D341Med (cell line): Measurements from ENCODE around the gene ITGA2.
"Not testable (repeated sequence)": the region's sequence is repeated elsewhere in the genome, so short reads cannot be mapped to it uniquely, and the experiment has no call there.

Experiments used
- DNase-seq: peaks from one replicate; pipeline ENCODE4 v3.0.0; 2012; ENCODE audit warnings: low spot score

Gene ITGA2

GRCh38 chr5:53100606-53101005 is 111.5 kb downstream of the ITGA2 start:
- DNase-seq = no peak

GRCh38 chr5:53105611-53106300 is 116.6 kb downstream of the ITGA2 start:
- no peak for DNase-seq

GRCh38 chr5:53109056-53109442 is 119.9 kb downstream of the ITGA2 start:
- DNase-seq = no peak

- DNase-seq = peak; percentile 99
Measured at GRCh38 chr5:53109443-53110127, 120.4 kb downstream of the ITGA2 start, which contains the start of gene MOCS2. Gene MOCS2, minus strand, starts transcription at chr5:53109757. Its CDS starts 2,583 bp downstream, at chr5:53107174.

GRCh38 chr5:53110156-53110555 is 121.0 kb downstream of the ITGA2 start:
- DNase-seq = no peak

- no peak for DNase-seq
Measured at GRCh38 chr5:53111139-53111538, 122.0 kb downstream of the ITGA2 start.

GRCh38 chr5:53112307-53112706 is 123.2 kb downstream of the ITGA2 start:
- DNase-seq = not testable (repeated sequence)

GRCh38 chr5:53112909-53113308 is 123.8 kb downstream of the ITGA2 start:
- DNase-seq = no peak

- no peak for DNase-seq
Measured at GRCh38 chr5:53113947-53114346, 124.8 kb downstream of the ITGA2 start.

GRCh38 chr5:53114988-53115387 is 125.8 kb downstream of the ITGA2 start:
- no peak for DNase-seq

- no peak for DNase-seq
Measured at GRCh38 chr5:53116597-53116996, 127.4 kb downstream of the ITGA2 start.

GRCh38 chr5:53118879-53119278 is 129.7 kb downstream of the ITGA2 start:
- no peak for DNase-seq

GRCh38 chr5:53120165-53120564 is 131.0 kb downstream of the ITGA2 start:
- DNase-seq = no peak

GRCh38 chr5:53123702-53124101 is 134.6 kb downstream of the ITGA2 start:
- no peak for DNase-seq

GRCh38 chr5:53126521-53126920 is 137.4 kb downstream of the ITGA2 start:
- DNase-seq = no peak

GRCh38 chr5:53127107-53127506 is 138.0 kb downstream of the ITGA2 start:
- no peak for DNase-seq

GRCh38 chr5:53128481-53128880 is 139.3 kb downstream of the ITGA2 start:
- no peak for DNase-seq

- DNase-seq = no peak
Measured at GRCh38 chr5:53130266-53130665, 141.1 kb downstream of the ITGA2 start.

GRCh38 chr5:53133020-53133419 is 143.9 kb downstream of the ITGA2 start:
- DNase-seq = no peak
